GM18951 (cell line): Measurements from ENCODE around the gene AKAP13.

Experiments
- POLR2A ChIP-seq: IDR thresholded peaks from 4 replicates; pipeline ENCODE4 v1.6.1; 2011; ENCODE audit warnings: mild to moderate bottlenecking; ENCODE audit not compliant: insufficient read length, insufficient read depth; ENCODE audit errors: extremely low read depth
- in situ Hi-C: fragments of 300-500 bp; cut with MboI; formaldehyde crosslinking; loops from one replicate; pipeline ENCODE4 v1.12.0; 2022; ENCODE audit warnings: low sequenced_read_pairs, mixed read lengths, inconsistent platforms; ENCODE audit not compliant: unreplicated experiment

Gene AKAP13

GRCh38 chr15:85488997-85489396, 108.6 kb downstream of the AKAP13 start:
- no peak for TF ChIP-seq POLR2A
- in situ Hi-C loops, result loop anchor here (25.0 kb wide), 1 partner anchor 348 kb away; no protein-coding TSS in a partner anchor

GRCh38 chr15:85489773-85490493, 109.5 kb downstream of the AKAP13 start:
- in situ Hi-C loops, result loop anchor here (25.0 kb wide), 1 partner anchor 347 kb away; no protein-coding TSS in a partner anchor
- TF ChIP-seq POLR2A, result no peak

- no peak for TF ChIP-seq POLR2A
- in situ Hi-C loops, result loop anchor here (25.0 kb wide), 1 partner anchor 346 kb away; no protein-coding TSS in a partner anchor
Measured at GRCh38 chr15:85490856-85491255, 110.5 kb downstream of the AKAP13 start.

- TF ChIP-seq POLR2A, result no peak
- in situ Hi-C loops, result loop anchor here (25.0 kb wide), 1 partner anchor 346 kb away; no protein-coding TSS in a partner anchor
Measured at GRCh38 chr15:85491691-85492090, 111.3 kb downstream of the AKAP13 start.

GRCh38 chr15:85492406-85492805, 112.0 kb downstream of the AKAP13 start:
- in situ Hi-C loops, result loop anchor here (25.0 kb wide), 1 partner anchor 345 kb away; no protein-coding TSS in a partner anchor
- no peak for TF ChIP-seq POLR2A

- in situ Hi-C loops, result loop anchor here (25.0 kb wide), 1 partner anchor 344 kb away; no protein-coding TSS in a partner anchor
- TF ChIP-seq POLR2A, result no peak
Measured at GRCh38 chr15:85493260-85493659, 112.9 kb downstream of the AKAP13 start.

GRCh38 chr15:85494048-85494777, 113.8 kb downstream of the AKAP13 start:
- TF ChIP-seq POLR2A, result no peak
- in situ Hi-C loops, result loop anchor here (25.0 kb wide), 1 partner anchor 343 kb away; no protein-coding TSS in a partner anchor

- in situ Hi-C loops, result loop anchor here (25.0 kb wide), 1 partner anchor 342 kb away; no protein-coding TSS in a partner anchor
- no peak for TF ChIP-seq POLR2A
Measured at GRCh38 chr15:85495096-85495495, 114.7 kb downstream of the AKAP13 start.

GRCh38 chr15:85495544-85495943, 115.1 kb downstream of the AKAP13 start:
- TF ChIP-seq POLR2A, result no peak
- in situ Hi-C loops, result loop anchor here (25.0 kb wide), 1 partner anchor 342 kb away; no protein-coding TSS in a partner anchor

GRCh38 chr15:85496151-85496550, 115.7 kb downstream of the AKAP13 start:
- TF ChIP-seq POLR2A, result no peak
- in situ Hi-C loops, result loop anchor here (25.0 kb wide), 1 partner anchor 341 kb away; no protein-coding TSS in a partner anchor

- TF ChIP-seq POLR2A, result no peak
- in situ Hi-C loops, result loop anchor here (25.0 kb wide), 1 partner anchor 341 kb away; no protein-coding TSS in a partner anchor
Measured at GRCh38 chr15:85496551-85497171, 116.3 kb downstream of the AKAP13 start.

- in situ Hi-C loops, result loop anchor here (25.0 kb wide), 1 partner anchor 340 kb away; no protein-coding TSS in a partner anchor
- no peak for TF ChIP-seq POLR2A
Measured at GRCh38 chr15:85497172-85497569, 116.8 kb downstream of the AKAP13 start.

GRCh38 chr15:85498471-85498870, 118.1 kb downstream of the AKAP13 start:
- in situ Hi-C loops, result loop anchor here (25.0 kb wide), 1 partner anchor 339 kb away; no protein-coding TSS in a partner anchor
- TF ChIP-seq POLR2A, result no peak
